RKO (cell line): ENCODE measurements around the gene TTC23.

Experiments used
- DNase-seq: peaks from one replicate; pipeline ENCODE4 v3.0.0-alpha.2; 2016; ENCODE audit warnings: low spot score

Gene TTC23

DNA sequence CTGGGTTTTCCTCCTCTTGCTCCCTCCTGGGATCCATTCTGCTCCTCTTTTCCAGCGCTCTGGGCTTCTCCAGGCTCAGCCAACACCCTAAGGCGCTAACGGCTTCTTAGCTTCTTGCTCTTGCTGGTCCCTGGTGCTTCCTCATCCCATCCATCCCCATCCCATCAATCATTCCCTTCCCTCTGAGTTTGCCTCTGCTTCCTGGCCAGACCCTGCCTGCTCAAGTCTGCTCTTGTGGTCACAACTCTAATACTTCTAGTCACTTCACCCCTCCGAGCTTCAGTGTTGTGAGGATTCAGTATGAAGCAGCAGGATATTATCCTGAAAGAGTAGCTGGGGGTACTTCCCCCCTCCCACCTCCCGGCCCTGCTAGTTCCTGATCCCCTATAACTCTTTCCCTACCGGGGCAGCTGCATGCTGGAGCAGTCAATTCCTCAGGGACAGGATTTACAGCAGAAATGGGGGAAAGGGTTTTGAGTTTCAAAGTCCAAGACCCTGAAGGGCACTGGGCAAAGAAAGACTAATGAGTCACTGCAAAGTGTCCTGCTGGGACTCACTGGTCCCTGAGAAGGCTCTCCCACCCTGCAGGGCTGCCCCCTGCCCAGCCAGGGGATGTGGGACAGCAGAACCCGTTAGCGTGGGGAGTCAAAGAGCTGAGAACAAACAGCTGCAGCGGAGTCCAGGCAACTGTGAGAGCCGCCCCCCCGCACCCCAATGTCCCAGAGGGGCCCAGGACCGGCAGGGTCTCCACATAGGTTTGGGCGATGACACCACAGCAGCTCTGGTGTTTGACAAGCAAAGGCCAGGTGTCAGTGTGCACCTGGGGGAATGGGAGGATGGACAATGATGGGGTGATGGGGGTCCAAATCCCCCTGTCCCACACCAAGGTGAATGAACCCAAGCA is 146.8 kb downstream of the TTC23 start:
- DNase-seq = no peak

DNA sequence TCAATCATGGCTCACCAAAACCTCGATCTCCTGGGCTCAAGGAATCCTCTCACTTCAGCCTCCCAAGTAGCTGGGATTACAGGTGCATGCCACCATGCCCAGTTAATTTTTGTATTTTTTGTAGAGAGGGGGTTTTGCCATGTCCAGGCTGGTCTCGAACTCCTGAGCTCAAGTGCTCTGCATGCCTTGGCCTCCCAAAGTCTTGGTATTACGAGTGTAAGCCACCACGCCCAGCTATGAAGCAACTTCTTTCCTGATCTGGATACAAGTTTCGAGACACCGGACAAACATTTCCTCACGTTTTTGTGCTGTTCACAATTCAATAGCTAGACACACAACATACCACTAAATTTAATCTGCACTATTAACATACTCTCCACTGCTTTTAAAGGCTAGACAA is 147.9 kb downstream of the TTC23 start:
- DNase-seq = no peak

DNA sequence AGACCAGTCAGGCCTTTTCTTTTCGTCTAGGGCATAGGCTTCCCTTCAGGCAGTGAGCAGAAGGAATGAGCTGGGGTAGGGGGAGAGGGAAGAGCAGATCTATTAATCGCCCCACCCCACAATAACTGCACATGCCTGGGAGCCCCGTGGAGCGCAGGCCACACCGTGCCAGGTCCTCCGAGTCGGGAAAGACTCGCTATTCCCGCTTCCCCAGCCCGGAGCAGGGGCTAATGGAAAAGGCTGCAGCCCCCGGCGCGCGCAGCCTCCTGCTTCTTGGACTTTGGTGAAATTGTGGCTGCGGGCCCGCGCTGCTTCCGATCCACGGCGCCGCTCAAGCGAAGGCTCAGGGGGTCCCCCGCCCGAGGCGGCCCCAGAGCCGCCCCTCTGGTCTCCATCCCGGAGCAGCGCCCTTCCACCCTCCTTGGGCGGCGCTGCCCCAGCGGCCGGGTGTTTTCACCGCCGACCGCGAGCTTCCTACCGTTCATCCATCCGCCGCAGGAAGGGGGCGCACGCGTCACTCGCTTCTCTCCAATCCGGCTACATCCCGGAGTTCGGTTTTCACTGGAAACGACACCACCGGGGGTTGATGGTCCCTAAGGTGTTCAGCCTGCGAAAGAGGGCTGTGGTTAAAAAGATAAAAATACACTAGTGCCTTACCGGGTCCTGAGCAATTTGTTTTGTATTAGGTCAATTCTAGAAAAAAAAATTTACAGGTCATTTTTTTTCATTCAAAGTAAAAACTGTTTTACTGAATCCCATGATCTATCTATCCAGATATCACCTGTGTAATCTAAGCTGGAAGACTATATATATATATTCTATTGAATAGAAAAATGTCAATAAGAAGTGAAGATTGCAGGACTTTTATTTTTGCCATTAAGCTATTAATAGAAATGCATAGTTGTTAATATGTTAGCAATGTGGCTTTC is 148.9 kb downstream of the TTC23 start:
- peak; percentile 77 for DNase-seq

DNA sequence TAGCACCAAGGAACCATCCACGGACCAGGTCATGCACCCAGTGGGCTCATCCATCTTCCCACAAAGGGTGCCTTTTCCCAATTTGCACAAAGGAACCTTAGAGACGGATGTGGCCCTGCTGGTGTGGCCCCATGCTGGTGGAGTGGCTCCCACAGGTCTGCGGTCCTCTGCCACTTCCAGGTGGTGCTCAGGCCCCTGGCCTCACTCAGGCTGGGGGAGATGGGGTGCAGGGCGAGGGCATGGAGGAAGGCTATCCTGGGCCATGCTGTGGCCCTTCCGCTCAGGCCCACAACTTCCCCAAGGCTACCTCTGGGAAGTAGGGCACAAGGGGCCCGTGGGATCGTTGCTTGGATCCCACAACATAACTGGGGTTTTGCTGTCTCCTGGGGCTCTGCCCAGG is 149.7 kb downstream of the TTC23 start:
- no peak for DNase-seq

DNA sequence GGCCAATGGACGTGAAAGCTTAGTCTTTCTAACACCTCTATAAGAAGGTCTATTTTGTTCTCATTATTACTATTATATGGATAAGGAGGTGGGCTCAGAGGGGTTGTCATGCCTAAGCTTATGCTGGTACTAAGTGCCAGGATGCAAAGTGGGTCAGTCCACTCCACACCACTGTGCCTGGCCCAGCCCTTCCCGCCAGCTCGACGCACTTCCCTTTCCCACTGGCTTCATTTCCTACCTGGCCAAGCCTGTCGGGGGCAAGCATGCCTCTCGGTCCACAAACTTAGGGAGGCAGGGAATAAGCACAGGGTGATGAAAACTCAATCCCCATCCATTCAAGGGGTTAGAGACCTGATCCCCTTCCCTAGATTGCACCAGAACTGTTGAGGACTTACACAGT is 150.4 kb downstream of the TTC23 start:
- no peak for DNase-seq

DNA sequence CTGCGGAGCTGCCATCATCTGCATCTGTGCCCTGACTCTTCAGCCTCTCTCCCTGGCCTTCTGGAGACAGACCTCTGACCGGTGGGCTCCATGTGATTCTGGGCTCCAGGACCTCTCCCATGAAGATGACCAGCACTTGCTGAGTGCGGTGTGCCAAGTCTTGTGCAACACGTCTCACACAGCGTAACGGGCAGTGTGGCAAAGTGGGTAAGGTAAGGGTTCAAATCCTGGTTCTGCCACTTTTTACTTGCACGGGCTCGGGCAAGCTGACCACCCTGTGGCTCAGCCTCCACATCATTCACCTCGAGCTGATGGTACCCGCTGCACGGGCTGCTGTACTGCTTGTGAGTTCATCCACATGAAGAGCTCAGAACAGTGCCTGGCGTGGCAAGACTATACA is 151.0 kb downstream of the TTC23 start:
- DNase-seq = no peak

DNA sequence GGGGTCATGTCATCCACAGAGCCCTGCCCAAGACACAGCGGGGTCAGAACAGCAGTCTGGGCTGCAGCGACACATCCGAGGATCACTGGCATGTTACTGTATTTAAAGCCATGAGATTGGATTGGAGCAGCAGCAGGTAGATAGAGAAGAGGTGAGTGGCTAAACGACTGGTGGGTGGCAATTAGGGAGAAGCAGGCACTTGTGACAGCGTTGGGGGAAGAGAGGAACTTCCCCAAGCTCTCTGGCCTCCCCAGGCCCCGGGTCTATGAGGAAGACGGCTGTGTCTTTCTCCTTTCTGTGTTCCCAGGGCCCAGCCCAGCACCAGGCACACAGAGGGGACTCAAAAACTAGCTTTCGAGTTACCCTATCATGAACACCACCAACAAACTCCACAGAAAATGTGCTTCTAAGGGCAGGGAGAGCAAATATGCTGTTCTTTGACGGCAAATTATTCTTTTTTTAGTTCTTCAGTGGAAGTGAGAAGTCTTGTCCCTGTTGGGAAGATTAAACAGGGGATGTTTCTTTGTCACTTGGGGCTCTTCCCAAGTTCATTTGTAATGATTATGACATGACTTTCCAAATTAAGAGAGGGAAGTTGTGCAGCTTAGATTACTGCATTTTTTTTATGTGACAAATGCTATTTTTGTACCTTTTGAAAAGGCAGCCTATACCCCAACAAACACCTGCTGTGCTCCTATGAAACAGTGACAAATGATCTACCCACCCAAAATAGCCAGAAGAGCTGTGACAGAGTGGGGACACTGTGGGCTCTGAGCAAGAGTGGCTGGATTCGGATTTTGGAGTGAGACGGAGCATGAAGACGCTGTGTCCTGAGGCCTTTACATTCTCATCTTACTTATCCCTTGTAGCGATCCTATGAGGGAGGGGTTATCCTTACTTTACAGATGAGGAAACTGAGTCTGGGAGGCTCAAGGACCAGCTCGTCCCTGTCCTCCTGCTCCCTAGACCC is 151.7 kb downstream of the TTC23 start:
- DNase-seq = no peak

DNA sequence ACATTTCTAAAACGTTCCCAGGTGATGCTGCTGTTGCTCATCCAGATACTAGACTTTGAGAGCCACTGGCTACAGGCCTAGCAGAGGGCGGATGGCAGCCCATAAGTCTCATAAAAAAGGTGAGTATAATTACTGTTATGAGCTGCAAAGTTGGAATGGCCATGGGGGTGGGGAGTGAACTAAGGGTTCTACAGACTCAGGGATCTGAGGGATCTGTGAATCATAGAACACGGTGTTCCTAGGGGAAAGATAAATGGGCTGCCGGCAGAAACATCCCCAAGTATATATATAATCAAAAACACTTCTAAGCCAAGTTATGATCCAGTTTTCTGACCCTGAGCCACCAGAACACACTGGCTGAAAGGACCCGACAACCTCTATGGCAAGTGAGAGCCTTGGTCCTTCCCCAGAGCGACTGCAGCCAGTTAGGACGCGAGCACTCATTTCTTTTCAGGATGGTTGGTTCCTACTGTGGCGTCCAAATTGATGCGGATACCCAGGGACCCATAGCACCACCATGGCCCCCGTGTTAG is 152.4 kb downstream of the TTC23 start:
- DNase-seq = no peak

DNA sequence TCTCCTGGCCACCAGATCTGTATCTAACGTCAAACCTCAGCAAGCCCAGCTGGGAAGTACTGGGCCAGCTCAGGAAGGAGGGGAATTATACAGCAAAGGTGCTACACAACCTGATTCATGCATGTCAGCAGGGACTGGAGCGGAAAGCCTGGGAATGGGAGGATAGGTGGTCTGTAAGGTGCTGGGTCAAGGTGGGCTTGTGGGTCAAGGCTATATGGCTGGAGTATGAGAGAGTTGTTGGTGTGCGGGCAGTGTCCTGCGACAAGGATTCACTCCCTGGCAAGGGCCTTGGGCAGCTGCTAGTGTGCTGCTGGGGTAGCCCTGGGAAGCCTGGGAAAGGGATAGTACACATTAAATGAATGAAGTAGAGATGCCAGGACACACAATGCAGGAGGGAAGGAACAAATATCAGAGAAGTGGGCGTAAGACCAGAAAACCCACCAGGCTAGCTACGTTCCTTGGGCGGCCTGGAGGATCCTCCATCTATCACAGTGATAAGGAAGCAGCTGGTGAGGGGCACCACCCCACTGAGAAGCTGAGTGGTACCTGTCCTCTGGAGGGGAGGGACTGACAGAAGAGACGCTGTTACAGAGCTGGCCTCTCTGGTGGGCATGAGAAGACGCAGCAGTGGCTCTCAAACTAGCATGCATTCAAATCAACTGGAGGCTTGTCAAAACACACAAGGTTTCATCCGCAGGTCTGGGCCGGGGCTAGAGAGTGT is 153.0 kb downstream of the TTC23 start:
- no peak for DNase-seq

DNA sequence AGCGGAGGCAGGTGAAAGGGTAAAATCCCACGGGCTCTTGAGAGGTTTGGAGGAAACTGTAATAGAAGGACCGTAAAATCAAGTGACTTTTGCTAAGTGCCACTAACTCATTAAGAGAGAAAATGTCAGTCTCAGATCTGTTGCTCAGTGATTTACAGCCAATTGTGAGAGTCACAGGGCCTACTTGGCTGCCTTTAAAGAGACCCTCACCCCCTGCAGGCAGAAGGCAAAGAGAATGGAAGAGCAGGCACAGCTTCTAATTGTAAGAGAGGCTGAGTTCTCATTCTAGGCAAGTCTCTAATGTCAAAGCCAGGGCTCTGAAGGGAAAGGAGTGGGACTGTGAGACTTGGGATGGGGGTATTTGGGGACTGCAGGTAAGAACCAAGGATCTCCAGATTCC is 153.8 kb downstream of the TTC23 start:
- DNase-seq = no peak

DNA sequence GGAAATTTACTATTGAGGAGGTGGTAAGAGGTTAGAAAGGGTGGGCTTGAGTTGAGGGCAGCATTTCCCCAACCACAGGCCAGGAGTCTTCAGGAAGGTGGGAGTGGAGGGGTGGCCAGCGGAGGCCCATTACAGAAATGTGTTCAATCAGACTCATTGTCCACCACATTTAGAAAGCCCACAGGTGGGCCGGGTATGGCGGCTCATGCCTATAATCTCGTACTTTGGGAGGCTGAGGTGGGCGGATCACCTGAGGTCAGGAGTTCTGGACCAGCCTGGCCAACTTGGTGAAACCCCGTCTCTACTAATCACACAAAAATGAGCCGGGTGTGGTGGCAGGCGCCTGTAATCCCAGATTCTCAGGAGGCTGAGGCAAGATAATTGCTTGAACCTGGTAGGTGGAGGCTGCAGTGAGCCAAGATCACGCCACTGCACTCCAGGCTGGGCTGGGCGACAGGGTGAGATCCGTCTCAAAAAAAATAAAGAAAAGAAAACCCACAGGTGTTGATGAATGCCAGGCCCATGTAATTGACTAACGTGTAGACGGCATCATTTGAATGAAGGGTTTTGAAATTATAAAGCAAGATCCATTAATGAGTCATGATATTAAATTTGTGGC is 156.7 kb downstream of the TTC23 start:
- no peak for DNase-seq

DNA sequence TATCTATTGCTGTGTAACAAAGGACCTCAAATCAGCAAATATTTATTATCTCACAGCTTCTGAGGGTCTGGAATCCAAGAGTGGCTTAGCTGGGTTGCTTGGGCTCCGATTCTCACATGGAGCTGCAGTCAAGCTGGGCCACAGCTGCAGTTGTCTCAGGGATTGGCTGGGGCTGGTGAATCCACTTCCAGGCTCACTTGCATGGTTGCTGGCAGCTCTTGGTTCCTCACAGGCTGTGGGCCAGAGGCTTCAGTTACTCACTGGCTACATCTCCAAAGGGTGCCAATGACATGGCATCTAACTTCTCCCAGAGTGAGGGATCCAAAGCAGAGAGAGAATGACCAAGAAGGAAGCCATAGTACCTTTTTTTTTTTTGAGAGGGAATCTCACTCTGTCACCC is 158.4 kb downstream of the TTC23 start:
- DNase-seq = no peak

DNA sequence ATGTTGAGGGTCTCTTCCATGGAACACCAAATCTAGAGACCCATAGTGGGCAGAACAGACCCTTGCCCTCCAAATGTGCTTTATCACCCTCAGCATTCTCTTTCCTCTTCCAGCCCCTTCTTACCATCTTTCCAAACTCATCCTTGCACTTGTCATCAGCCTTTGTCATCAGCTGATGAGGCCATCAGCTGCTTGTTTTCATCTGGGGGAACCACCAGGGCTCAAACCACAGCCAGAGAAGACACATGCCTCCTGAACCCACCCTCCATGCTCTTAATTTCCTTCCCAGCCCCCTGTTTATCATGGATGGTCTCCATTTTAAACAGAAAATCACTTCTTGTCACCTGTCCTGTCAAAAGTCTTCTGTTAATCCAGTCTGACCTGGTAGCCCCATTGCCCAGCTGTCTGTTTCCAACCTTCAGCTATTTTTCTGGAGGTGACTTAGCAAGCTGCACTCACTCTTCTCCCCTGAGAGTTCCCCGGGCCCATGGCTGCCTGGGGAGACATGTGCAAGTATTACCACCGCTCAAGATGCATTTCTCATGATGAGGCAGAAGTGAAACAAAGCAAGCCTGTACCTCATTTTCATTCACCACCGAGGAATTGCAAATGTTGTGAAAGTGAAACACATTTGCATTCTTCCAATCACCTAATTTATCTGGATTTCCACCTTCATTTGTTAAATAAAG is 159.2 kb downstream of the TTC23 start:
- no peak for DNase-seq

DNA sequence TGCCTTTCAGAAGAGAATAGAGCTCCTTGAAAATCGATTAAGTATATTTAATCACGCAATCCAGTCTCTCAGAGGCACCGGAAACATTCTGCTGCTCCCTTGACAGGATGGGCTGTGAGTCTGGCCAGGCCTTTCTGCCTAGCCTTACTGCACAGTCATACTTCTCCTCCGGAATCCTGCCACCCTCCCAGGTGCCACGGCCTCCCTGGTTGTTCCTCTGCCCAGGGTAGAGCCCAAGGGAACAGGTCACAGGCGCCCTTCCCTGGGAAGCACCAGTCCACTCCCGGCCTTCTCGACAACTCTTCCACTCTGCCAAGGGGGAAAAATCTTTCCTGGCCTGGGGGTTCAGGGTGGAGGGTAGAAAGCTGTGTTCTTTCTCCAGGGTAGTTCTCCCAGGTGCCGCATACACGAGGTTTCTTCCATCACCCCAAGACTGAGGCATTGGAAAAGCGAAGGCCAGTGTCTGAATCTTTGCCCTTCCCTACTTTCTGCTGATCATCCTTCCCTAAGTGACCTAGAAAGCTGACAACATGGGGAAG is 161.9 kb downstream of the TTC23 start:
- no peak for DNase-seq

DNA sequence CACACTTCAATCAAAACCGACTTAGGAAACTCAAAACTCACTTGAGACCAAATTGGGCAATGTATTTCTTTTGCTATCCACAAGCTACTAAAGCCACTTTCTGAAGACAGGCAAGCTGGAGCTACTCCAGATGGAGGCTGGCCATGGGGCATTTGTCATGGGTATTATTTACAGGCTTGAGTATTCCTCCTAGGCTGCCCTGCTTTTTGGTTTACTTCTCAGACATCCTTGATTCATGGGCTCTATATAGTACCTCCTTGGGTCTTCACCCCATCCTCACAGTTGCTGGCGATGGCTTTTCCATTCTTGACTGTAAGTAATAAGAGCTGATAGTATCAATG is 163.1 kb downstream of the TTC23 start:
- DNase-seq = no peak
